Endothelial cell of umbilical vein (primary cell): ENCODE measurements around the gene SPOCD1.

Experiments used
- EZH2 ChIP-seq: IDR thresholded peaks from 2 replicates; pipeline ENCODE4 v1.6.1; 2012; ENCODE audit warnings: borderline replicate concordance, low read depth, mild to moderate bottlenecking, moderate library complexity, low read length, inconsistent platforms; ENCODE audit not compliant: severe bottlenecking
- FOS ChIP-seq: IDR thresholded peaks from 2 replicates; pipeline ENCODE4 v1.6.1; 2011; ENCODE audit warnings: mild to moderate bottlenecking, low read length, moderate library complexity, borderline replicate concordance; ENCODE audit not compliant: insufficient read depth
- JUN ChIP-seq: IDR thresholded peaks from 2 replicates; pipeline ENCODE4 v1.6.1; 2011; ENCODE audit warnings: borderline replicate concordance, low read depth; ENCODE audit not compliant: insufficient read length, insufficient read depth
- POLR2A ChIP-seq: IDR thresholded peaks from 2 replicates; pipeline ENCODE4 v1.6.1; 2012; ENCODE audit warnings: low read depth, mild to moderate bottlenecking, control low read depth, low read length
- POLR2AphosphoS5 ChIP-seq: IDR thresholded peaks from 2 replicates; pipeline ENCODE4 v1.6.1; 2012; ENCODE audit warnings: low read depth, mild to moderate bottlenecking, control low read depth, low read length, moderate library complexity; ENCODE audit not compliant: insufficient read depth
- TF ChIP-seq, protein P1 (sequence below), 2 donors: IDR thresholded peaks; 1 replicate in 1 of 2; 2 replicates in 1 of 2; pipeline ENCODE4 v1.5.1; 2011; ENCODE audit warnings: low read length in 2 of 2, mild to moderate bottlenecking in 2 of 2, moderate library complexity in 2 of 2, control low read depth in 1 of 2, inconsistent platforms in 1 of 2, low read depth in 1 of 2; ENCODE audit not compliant: insufficient read depth in 1 of 2; ENCODE audit errors: extremely low read depth in 1 of 2
- TF ChIP-seq, protein P2 (sequence below): IDR thresholded peaks from 2 replicates; pipeline ENCODE4 v1.6.1; 2011; ENCODE audit not compliant: insufficient read depth, insufficient read length

GRCh38 chr1:31800674-31800967, 15.2 kb downstream of the SPOCD1 start:
- TF ChIP-seq, protein P1, sequence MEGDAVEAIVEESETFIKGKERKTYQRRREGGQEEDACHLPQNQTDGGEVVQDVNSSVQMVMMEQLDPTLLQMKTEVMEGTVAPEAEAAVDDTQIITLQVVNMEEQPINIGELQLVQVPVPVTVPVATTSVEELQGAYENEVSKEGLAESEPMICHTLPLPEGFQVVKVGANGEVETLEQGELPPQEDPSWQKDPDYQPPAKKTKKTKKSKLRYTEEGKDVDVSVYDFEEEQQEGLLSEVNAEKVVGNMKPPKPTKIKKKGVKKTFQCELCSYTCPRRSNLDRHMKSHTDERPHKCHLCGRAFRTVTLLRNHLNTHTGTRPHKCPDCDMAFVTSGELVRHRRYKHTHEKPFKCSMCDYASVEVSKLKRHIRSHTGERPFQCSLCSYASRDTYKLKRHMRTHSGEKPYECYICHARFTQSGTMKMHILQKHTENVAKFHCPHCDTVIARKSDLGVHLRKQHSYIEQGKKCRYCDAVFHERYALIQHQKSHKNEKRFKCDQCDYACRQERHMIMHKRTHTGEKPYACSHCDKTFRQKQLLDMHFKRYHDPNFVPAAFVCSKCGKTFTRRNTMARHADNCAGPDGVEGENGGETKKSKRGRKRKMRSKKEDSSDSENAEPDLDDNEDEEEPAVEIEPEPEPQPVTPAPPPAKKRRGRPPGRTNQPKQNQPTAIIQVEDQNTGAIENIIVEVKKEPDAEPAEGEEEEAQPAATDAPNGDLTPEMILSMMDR (IDR thresholded peaks at IDR 0.05; ENCODE audit: extremely low read depth in 1 of 2, insufficient read depth in 1 of 2, low read depth in 1 of 2, low read length in 2 of 2), result no peak
- TF ChIP-seq JUN, result no peak
- no peak for TF ChIP-seq POLR2AphosphoS5
- TF ChIP-seq POLR2A, result no peak
- TF ChIP-seq, protein P2, sequence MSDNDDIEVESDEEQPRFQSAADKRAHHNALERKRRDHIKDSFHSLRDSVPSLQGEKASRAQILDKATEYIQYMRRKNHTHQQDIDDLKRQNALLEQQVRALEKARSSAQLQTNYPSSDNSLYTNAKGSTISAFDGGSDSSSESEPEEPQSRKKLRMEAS, result no peak
- TF ChIP-seq EZH2, result no peak
- TF ChIP-seq FOS, result no peak
